ENCODE results near the gene CARD10.
"Not testable (repeated sequence)": the region's sequence is repeated elsewhere in the genome, so short reads cannot be mapped to it uniquely, and the experiment has no call there.

Gene CARD10

DNA sequence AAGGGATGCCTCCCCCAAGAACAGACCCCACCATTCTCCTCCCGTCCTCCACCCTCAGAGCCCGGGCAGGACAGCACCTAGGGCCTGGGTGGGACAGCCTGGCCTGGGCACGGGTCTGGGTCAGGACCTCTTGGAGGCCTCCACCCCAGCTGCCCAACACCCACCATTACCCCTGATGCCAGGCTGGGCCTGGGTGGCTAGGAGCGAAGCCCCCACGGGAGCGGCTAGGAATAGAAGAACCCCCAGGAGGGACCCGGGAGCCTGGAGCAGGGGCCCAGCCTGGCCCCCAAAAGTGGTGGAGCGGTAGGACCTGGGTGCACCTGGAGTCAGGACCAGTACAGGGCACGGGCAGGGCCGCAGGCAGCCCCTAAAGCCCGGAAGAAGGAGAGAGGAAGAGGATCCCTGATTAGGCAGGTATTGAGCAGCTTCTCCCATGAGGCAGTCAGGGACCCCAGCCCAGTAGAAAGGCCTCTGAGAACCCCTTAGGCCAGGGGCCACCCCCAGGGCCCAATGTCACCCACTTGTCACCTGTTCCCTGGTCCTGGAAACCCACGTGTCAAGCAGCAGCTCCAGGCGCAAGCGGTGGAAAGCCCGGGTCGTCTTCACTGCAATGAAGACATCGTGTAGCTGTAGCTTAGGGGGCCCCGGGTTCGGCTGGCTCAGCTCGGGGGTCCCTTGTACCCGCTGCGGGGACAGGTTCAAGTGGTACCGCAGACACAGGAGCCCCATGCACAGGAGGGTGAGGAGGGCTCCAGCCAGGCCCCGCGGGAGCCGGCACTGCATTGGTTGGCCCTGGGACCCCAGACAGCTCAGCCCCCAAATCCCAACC, 33.6 kb downstream of the CARD10 start:
- no peak for DNase-seq

DNA sequence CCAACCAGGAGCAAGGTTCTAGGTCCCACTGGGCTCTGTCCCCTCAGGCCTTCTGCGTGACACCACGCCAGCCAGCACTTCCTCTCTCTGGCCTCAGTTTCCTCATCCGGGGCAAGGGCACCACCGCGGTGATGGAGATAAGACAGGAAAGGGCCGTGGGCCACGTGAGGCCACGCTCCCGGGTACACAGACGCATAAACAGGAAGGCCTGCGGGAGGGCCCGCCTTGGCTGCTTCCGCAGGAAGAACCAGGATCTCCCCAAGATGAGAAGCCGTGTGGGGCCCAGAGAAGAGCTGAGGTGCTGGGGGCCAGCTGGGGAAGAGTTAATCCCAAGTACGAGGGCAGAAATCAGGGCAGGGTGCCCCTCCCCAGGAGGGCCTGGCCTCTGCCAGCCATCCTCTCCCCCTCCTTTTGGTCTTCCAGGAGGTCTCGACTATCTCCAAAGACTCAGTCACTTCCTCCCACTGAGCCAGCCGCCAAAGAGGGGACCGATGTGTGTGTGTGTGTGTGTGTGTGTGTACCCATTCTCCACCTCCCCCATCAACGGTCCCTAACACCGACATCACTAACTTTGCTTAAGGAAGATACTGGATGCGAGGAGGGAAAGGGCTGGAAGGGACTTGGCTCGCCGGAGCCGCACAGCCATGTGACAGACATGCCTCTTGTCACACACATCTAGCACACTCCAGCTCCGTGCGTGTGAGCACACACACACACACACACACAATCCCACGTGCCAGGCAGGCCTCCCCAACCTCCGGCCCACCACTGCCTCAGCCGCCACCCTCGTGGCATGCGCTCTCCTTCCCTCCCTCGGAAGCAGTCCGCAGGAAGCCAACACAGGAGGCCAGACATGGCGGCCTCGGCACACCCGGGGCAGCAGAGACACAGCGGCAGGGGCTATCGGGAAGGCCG, 34.5 kb downstream of the CARD10 start:
- DNase-seq = no peak

DNA sequence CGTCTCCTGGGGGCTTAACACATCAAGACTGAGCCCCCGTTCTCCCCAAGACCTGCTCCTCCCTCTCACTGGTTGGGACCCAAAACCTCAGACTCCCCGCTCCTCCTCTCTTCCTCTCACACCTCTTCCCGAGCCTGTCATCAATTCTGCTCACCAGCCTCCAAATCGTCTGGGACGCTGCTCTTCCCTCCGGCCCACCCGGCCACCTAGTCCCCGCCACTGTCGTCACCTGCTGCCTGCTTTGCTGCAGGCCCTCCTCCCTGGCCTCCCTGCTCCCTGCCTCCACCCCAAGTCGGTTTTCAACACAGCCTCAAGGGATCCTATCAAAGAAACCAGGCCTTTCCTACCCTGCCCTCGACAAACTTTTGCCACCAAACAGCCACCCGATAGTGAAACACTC, 36.2 kb downstream of the CARD10 start:
- DNase-seq = no peak

DNA sequence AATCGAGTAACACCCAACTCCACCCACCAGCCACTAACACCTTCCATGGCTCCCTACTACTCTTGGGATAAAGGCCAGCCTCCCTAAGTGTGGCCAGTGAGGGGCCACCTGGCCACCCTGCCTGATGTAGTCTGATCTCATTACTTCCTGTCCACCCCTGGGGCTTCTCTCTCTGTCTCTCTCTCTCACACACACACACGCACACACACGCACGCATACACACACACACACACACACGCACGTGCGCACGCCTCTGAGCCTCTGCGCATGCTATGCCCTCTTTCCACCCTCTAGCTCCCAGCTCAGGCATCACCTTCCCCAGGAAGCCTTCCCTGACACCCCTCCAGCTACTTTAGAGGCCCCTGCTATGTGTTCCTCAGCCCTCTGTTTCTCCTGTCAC, 37.0 kb downstream of the CARD10 start:
- no peak for DNase-seq

DNA sequence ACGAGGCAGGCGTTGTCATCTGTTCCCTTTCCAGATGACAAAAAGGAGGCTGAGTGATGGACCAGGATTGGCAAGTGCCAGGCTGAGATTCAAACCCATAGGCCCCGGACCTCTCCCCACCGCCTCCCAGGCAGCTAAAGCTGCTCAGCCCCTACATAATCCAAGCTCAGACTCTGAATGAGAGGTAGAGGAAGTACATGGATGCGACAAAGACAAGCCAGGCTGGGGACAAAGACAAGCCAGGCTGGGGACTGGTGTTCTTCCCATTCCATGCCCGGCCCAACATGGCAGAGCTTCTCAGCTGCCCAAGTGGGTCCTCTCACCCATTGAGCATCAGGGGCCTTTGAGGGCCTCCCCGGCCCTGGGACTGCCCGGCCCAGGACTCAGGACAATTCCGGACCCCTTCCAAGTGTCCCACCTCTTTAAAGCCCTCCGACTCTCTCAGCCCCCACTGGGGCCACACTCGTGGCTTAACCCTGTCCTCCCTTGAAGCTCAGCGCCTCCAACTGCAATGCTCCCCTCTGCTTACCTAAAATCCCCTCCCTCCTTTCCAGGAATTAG, 37.8 kb downstream of the CARD10 start:
- DNase-seq = no peak

DNA sequence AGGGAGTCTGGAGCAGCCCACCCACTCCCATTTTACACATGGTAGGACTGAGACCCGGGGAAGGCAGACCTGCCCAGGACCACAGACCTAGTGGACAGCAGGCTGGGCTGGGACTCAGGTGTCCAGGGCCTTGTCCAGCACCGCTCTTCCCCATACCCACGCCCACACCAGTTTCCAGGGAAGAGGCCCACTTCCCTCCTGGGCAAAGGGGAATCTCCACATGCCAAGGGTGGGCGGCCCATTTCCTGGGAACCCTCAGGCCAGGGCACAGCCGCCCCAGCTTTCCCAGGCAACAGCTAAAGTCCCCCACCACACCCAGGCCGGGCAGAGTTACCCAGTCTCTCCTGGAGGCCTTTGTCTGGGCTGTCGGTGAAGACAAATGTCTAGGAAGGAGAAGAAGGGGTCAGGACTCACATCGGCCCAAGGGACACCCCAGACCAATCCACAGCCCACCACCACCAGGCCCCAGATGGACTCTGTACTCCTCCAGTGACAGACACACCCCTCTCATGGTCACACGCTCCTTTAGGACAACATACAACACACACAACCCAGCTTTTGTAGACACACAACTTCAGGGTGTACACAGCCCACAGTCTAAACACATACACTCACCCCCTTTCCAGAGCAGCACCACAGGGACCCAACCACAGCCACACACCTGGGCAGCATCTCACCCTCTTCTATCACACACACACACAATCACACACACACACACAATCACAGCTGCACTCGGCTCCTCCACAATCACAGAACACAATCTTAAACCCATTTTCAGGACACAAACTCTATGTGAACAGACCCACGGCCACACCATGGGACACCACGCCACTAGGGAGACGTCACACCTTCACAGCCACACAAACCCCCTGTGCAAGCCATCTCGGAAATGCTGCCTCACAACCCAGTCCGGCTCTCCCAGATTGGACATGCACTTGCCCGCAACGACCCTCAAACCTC, 38.5 kb downstream of the CARD10 start:
- DNase-seq = no peak

DNA sequence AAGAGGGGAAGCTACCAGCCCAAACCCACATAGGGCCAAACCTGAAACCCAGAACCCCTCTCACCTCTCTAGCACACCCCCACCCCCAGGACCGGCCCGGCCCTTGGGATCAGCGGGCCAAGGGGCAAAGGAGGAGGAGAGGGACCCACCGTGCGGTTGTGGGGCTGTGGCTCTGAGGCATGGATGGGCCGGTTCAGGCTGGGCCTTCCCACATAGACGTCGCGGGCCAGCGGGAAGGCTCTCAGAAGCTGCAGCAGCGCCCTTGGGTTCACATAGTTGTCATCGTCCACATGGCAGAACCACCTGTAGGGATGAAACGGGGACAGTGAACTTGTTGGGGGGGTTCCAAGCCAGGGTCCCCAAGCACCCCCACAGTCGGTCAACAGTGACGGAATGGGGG, 40.0 kb downstream of the CARD10 start:
- no peak for DNase-seq

DNA sequence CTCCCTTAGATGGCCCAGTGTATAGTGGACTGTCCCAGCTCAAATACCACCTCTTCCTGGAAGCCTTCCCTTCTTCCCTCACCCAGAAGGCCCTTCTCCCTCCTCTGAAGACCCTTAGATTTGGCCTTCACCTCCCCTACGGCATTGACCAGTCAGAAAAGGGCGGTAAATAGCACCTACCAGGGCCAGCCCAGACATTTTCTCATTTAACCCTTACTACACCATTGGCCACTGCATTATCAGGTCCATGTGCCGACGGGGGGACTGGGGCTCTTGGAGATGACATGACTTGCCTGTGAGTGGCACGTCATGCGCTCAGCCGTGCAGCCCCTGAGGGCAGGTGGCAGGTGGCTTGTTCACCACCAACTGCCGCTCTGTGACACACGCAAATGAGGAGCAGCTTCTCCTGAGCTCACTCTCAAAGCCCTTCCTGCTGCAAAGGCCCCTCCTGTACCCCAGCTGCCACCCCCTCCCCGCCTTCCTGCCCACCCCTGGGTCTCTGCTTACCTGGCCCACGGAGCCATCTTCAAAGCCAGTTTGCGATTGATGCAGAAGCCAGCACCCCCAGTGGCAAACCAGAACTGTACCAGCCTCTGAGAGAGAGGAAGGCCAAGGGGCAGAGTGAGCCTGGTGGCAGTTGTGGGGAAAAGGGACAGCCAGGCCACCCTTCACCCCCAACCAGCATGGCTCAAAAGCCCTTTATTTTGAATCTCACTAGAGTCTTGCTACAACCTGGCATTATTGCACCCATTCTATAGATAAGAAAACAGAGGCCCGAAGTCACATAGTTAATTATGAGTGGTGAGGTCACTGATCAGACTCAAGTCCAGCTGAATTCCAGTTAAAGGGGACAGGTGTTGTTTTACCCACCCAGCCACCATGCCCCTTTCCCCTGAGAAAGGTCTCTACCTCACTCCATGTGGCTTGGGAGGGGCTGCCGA, 42.6 kb downstream of the CARD10 start:
- DNase-seq = no peak

DNA sequence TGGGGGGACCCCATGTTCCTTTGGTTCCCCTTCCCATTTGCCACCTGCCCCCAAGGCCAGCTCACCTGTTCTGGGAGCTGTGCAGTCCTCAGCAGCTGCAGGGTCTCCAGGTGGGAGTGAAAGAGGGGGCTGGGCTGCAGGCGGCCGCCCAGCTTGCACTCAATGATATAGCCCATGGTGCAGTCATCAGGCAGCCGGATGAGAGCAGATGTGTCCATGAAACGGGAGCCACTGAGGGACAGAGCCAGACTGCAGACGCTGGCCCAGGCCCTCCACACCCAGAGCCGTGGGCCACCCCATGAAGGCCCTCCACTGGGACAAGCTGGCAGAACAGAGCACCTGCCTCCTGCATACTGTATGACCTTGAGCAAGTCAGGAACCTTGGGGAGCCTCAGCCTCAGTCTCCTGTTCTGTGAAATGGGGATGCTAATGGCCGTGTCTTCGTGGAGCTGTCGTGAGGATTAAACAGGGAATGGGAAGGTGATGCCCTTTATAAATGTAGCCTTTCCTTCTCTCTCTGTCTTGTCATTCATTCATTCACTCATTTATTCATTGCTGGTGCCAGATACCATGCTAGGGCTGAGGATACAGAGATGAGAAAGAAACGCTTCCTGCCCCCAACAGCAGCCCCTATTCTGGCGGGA, 44.6 kb downstream of the CARD10 start:
- no peak for DNase-seq

DNA sequence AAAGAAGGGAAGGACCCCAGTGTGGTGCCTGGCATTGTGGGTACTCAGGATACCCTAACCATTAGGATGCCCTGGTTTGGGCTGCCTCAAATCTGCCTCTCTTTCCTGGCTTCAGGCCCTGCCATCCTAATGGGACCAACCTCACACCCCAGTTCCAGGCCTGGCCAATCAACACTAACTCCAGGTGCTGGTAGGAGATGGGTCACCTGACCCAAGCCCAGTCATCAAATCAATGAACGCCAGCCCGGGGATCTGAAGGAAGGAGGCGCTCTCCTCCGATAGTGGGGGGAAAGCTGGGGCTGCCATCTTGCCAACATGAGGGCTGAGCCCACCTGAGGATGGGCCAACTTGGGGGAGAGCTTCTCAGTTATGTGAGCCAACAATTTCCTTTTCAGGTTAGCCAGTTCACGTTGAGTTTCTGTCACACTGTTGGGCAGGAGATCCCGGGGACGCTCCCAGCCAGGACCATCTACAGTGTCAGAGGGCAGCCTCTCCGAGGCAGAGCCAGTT, 45.7 kb downstream of the CARD10 start:
- DNase-seq = no peak

DNA sequence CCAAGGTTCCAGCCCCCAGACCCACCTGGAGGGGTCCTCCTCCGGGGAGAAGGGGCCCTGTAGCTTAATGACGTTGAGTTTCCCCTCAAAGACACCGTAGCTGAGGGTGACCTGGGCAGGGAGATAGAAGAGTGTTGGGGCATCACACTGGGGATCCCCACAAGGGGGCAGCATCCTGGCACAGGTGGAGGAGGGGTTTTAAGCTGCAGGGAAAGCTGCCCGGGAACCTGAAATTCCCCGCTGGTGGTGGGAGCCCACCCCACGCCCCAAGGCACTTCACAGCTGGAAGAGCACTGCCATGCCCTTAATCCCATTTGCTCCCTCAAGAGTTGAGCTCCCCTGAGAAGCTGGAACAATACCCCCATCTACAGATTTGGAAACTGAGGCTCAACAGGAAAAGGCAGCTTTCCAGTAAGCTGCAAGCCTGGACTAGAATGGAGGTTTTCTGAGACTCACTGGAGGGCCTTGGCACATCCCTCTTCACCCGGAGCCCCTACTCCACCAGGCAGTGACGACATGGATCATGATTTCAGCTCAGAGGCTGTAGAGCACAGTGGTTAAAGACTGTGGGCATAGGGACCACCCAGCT, 46.7 kb downstream of the CARD10 start:
- DNase-seq = no peak

DNA sequence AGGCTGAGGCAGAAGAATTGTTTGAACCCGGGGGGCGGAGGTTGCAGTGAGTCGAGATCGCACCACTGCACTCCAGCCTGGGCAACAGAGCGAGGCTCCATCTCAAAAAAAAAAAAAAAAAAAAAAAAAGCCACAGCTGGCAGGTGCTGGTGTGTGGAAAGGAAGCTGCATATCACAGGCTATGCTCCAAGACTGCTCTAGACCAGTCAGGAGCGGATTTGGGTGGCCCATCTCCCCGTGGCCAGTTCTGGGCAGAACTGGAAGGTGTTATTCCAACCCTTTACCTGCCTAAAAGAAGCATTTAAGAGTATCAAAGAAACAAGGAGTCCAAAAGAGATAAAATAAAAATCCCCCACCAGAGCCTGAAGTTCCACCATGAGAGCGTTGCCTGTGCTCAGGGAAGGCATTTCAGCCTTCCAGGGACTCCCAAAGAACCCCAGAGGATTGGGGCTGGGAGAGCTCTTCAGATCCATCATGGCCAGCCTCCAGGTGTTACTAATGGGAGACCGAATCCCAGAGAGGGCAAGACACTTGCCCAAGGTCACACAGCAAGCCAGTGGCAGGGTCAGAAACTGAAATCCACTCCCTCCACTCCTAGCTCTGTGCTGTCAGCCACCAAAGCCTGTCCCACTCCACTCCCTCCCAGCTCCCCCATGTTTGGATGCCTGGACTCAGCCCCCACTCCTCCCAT, 47.3 kb downstream of the CARD10 start:
- no peak for DNase-seq

DNA sequence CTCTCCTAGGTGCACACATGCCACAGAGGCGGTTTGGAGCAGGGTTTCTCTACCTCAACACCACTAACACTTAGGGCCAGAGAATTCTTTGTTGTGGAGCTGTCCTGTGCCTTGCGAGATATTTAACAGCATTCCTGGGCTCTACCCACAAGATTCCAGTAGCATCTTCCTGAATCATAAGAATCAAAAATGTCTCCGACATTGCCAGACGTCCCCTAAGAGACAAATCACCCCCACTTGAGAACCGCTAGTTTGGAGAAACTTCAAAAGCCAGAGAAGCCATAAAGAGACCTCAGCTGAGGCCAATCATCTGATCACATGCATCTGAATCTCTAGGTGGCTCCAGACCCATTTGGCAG, 49.1 kb downstream of the CARD10 start:
- no peak for DNase-seq

DNA sequence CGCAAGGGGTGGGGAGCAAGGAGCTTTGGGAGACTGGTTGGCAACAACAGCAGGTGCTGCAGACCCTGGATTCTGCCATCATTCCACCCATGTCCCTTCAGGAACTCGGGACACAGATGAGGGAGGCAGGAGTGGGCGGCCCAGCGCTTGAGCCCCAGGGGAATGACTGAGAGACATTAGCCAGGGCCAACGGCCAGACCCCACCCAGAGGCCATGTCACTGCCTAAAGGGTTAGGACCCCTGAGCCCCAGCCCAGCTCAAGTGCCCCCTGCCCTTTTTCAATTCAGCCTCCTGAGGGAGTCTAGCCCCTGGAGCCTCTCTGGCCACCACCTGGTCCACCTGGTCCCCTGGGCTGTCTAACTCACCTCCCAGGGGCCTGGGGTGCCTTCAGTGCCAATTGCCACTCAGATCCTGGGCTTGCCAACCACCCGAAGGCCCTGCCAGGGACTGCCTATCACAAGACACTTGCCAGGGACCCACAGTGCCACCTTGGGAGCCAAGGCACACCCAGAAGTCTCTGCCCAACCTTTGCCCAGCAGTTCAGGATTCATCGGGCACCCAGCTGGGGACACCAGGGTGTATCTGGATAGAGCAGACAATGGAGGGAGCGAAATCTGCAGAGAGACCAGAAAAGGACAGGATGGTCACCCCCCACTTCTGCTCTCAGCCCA, 49.7 kb downstream of the CARD10 start:
- no peak for DNase-seq

DNA sequence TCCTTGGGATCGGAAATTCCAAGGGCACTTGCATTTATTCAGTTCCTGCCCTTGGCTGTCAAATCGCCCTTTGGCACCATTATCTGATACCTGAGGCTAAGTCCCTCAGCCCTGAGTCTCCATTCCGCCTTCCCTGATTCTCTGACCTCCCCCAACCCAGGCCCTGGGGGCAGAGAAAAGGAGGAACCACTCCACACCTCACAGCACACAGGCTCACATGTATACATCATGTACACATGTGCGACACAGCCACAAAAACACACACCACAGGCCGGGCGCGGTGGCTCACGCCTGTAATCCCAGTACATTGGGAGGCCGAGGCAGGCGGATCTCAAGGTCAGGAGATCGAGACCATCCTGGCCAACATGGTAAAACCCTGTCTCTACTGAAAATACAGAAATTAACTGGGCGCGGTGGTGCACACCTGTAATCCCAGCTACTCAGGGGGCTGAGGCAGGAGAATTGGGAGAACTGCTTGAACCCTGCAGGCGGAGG, 51.0 kb downstream of the CARD10 start:
- DNase-seq = not testable (repeated sequence)

DNA sequence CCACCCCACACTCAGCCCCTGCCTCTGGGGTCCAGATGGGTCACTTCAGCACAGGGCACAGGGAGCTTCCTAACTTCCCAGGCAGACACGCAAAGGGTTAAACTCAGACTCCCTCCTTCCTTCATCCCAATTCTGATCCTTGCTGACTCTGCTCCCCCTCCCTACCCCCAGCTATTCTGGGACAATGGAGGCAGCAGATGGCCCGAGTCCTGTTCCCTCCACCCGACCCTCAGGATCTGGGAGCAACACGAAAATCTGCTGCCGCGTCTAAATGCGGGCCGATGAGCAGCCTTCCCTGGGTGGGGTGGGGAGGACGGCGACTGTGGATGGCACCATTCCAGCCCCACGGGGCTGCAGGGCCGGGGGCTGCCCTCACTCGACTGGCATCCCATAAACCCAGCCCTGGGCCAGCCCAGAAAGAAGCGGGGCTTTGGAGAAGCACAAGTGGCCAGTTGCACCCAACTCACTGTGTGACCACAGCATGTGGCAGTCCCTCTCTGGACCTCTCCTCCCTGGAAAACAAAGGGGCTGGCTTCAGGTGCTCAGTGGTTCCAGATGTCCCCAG, 51.7 kb downstream of the CARD10 start:
- no peak for DNase-seq

DNA sequence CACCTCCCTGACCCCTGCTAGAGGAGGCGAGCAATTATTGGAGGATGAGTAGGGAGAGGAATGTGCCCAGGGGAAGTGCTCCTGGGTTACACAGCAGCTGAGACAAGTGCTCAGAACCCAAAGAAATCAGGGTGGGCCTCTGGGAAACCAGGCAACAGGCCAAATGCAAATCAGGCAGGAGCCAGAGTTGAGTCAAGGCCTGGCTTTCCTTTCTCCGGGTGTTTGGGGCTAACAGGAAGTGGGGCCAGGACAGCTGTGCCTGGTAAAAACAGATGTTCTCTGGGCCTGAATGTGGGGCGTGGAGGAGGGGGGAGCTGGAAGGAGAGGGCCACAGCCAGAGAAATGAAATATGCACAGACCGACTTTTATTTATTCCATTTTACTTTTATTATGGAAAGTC, 55.0 kb downstream of the CARD10 start:
- no peak for DNase-seq

DNA sequence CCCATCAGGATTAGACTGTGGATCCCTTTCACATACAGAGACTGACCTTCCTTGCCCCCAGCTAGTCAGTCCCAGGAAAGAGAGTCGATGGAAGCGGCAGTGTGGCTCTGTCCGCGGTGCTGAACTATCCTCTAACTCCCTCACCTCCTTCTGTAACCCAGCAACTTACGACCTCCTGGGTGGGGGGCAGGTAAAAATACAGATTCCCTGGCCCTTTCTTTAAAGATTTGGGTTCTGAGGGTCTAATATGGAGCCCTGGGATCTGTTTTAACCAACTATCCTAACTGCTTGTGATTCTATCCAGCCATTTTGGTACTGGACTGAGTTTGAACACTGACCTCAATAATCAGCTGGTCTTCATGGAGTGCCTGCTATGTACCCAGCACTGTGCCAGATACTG, 56.2 kb downstream of the CARD10 start:
- DNase-seq = no peak

DNA sequence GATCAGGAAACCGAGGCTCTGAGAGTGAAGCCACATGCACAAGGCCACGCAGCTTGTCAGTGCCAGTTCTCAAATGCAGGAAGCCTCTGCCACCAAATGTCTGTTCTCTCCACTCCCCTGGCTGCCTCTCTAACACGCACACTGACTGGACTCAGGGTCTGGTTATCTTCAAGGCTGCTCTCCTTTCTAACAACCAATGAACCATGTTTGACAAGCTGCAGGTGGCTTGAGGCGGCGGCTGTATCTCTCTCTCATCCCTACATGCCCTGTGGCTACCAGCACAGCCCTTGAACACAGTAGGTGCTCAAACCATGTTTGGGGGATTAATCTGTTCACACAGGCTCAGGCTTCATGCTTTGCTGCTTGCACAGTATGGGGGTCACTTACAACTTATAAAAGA, 56.8 kb downstream of the CARD10 start:
- DNase-seq = no peak

All from NCI-H2081 treated with DMSO at 0.1 percent for 48 hours (cell line).